Measurements from ENCODE around the gene PBXIP1. TPM values are rescaled to one million over a fixed set of nuclear protein-coding genes. Genes with fewer than 3 reads are reported as not detected.
A peak's percentile ranks its signal among the peaks of the same experiment; 100 is the strongest.

PBXIP1 gene
- total and polyA plus RNA-seq, 2 of the 13 experiments (the other 11 are each of a cell fraction or from before 2014, with no cell fraction given) = 16.3 to 31.9 TPM

GRCh38 chr1:154931940-154932487, 23.9 kb downstream of the PBXIP1 start (continued):
- TF ChIP-seq GMEB1 (CRISPR knock-in tag; IDR thresholded peaks at IDR 0.05; ENCODE audit: borderline replicate concordance) (no peak), ZNF790 (CRISPR knock-in tag; IDR thresholded peaks at IDR 0.05; ENCODE audit: borderline replicate concordance) (no peak), ZBTB14 (CRISPR knock-in tag; IDR thresholded peaks at IDR 0.05) (no peak), SATB2 (CRISPR knock-in tag; IDR thresholded peaks at IDR 0.05) (no peak), PRMT3 (CRISPR knock-in tag; IDR thresholded peaks at IDR 0.05; ENCODE audit: borderline replicate concordance, low read depth) (no peak), ZNF10 (CRISPR knock-in tag; IDR thresholded peaks at IDR 0.05; ENCODE audit: borderline replicate concordance, low read depth) (no peak), ZNF740 (CRISPR knock-in tag; IDR thresholded peaks at IDR 0.05) (no peak), NR2F1 (CRISPR knock-in tag; IDR thresholded peaks at IDR 0.05) (no peak), HOXA3 (CRISPR knock-in tag; IDR thresholded peaks at IDR 0.05) (peak; percentile 63; the same call in 1 of the 2 replicates), ARNT (IDR thresholded peaks at IDR 0.05) (no peak), SIX1 (CRISPR knock-in tag; IDR thresholded peaks at IDR 0.05; ENCODE audit: borderline replicate concordance) (no peak), THRA (CRISPR knock-in tag; IDR thresholded peaks at IDR 0.05; ENCODE audit: borderline replicate concordance) (no peak), ZNF430 (CRISPR knock-in tag; IDR thresholded peaks at IDR 0.05) (no peak), ZNF572 (CRISPR knock-in tag; IDR thresholded peaks at IDR 0.05) (no peak), ZBTB21 (CRISPR knock-in tag; IDR thresholded peaks at IDR 0.05) (no peak), HIVEP1 (CRISPR knock-in tag; IDR thresholded peaks at IDR 0.05) (no peak), SMAD1 (CRISPR knock-in tag; IDR thresholded peaks at IDR 0.05; ENCODE audit: borderline replicate concordance, low read depth) (no peak), ZNF703 (CRISPR knock-in tag; IDR thresholded peaks at IDR 0.05; ENCODE audit: borderline replicate concordance) (no peak), KLF13 (CRISPR knock-in tag; IDR thresholded peaks at IDR 0.05) (no peak), SP2 (CRISPR knock-in tag; IDR thresholded peaks at IDR 0.05) (no peak), ZNF460 (CRISPR knock-in tag; IDR thresholded peaks at IDR 0.05; ENCODE audit: borderline replicate concordance) (peak; percentile 28; the same call in 1 of the 2 replicates), HDAC6 (IDR thresholded peaks at IDR 0.05; ENCODE audit: low read depth, low read length) (no peak), ZNF567 (CRISPR knock-in tag; IDR thresholded peaks at IDR 0.05; ENCODE audit: borderline replicate concordance) (no peak), ZNF619 (CRISPR knock-in tag; IDR thresholded peaks at IDR 0.05) (no peak), GATAD1 (CRISPR knock-in tag; IDR thresholded peaks at IDR 0.05) (no peak), ZIK1 (CRISPR knock-in tag; IDR thresholded peaks at IDR 0.05; ENCODE audit: borderline replicate concordance, low read depth) (no peak), ZNF441 (CRISPR knock-in tag; IDR thresholded peaks at IDR 0.05; ENCODE audit: borderline replicate concordance) (no peak), ZNF232 (CRISPR knock-in tag; IDR thresholded peaks at IDR 0.05; ENCODE audit: borderline replicate concordance) (0 out of 2 replicates have a peak, but pooled peaks have one; percentile 36)
